GM18519 (cell line): ENCODE data around the gene KIF11.
"Not testable (repeated sequence)": the region's sequence is repeated elsewhere in the genome, so short reads cannot be mapped to it uniquely, and the experiment has no call there.

Experiments used
- ATAC-seq: cut with Tn5 transposase; IDR thresholded peaks from one replicate; pipeline ENCODE4 v1.9.1; 2021; ENCODE audit warnings: mild to moderate bottlenecking, moderate library complexity; ENCODE audit not compliant: unreplicated experiment, low FRiP score

The KIF11 gene

DNA sequence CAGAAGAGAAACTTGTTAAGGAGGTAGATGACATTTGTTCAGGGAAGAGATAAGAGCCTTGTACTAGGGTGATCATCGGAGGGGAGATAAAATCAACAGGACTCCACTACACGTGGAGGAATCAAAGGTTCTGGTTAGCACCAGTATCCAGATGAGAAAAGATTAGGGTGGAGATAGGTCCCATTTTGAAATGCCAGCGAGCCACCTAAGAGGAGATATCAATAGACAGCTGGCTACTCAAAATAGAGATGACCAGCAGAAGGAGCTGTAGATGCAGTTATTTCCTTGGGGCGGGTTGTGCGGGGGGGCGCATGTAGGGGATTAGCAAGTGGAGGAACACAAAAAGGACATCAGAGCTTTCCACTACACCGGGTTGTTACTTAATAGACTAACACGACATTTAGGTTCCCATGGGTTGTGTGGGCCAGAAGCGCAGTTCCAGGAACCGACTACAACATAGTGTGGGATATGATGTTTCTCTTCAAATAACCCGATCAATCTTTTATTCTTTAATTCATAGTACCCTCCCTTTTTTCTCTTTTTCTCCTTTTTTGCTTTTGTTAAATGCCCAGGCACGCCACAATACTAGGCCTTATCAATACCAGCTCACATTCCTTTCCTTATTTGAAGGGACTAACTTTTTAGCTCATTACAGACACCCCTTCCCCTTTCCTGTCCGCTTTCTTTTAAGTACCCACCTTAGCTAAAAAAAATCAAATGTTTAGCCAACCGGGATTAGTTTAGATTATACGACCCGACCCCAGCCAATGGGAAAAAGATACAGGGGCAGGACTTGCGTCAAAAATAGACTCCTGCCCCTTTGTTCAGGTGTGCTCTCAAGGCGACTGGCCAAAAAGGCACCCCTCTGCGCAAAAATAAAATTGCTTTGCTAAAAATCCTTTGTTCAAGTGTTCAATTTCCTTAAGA is 2.0 kb upstream of the KIF11 start:
- ATAC-seq: no peak

DNA sequence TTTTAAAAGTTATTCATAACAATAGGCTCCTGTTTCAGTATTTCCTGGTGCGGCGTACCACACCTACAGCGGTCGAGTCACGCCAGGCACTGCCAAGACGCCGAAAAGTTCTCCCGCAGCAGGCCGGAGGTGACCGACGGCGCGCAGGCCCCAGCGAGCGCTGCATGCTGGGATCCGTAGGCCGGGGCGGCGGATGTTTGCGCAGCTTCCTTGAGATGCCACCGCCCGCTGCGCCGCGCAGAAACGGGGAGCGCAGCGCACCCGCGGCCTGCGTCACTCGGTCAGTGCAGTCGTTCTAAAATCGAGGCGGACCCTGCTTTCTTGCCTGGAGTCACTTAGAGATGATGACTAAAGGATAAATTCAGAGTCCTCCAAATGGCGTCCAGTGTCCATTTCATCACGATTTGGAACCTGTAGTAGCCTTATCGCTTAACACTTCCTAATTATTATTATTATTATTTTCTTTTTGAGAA is 1.3 kb upstream of the KIF11 start:
- peak; percentile 64 for ATAC-seq

DNA sequence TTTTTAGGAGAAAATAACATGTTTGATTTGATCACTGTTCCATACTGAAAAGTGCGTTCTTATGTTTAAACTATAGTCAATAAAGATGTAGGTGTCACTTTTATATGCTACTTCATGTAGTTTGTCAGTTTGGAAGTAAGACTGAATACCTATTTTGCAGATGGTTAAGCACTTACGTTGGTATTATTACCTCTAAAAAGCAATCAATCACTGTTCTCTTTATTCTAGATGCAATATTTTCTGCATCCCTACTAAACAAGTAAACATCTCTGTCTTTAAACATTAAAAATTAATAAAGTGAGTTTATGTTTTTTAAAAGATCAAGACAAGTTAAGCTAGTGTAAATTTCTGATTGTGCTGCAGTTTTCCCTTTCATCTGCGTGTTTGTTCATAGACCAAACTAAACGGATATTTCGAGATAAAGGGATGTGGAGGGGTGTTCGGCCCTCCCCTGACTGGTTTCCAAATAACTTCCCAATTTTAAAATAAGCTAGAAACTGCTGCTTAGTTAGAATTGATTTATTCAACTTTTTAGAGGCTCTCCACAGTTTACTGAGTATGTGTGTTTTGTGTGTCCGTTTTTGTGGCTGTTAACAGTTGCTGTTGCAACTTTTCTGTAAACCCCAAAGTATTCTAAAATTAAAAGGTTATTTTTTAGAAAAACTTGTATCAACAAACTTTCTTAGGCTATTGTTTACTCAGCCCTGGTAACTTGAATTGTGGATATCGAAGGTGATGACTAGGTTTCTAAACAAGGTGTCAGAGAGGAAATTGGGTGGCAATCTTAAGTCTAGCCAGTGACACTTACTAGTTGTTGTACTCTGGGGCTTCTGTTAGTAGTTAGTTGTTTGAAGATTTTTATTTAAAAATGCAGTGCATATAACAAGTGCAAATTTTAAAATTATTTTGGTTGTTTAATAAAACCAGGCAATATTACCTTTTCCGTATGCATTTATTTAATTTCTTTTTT is 974 bp downstream of the KIF11 start:
- ATAC-seq: no peak

DNA sequence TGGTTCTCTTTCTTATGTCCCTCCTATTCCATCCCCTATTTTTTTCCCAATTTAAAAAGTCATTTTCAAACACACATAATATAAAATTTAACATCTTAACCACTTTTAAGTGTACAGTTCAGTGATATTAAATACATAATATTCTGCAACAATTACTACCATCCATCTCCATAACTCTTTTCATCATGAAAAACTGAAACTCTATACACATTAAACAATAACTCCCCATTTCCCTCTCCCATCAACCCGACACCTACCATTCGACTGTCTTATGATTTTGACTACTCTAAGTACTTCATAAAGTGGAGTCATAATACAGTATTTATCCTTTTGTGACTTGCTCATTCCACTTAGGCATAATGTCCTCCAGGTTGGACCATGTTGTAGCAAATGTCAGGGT is 2.6 kb downstream of the KIF11 start:
- ATAC-seq: no peak

DNA sequence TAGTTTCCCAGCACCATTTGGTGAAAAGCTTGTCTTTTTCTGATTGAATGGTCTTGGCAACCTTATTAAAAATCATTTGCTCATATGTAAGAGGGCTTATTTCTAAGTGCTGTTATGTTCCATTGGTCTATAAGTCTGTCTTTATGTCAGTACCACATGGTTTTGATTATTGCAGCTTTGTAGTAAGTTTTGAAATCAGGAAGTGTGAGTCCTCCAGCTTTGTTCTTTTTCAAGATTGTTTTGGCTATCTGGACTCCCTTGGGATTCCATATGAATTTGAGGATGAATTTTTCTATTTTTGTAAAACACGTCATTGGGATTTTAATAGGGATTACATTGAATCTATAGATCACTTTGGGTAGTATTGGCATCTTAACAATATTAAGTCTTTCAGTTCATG is 5.4 kb downstream of the KIF11 start:
- ATAC-seq: no peak

DNA sequence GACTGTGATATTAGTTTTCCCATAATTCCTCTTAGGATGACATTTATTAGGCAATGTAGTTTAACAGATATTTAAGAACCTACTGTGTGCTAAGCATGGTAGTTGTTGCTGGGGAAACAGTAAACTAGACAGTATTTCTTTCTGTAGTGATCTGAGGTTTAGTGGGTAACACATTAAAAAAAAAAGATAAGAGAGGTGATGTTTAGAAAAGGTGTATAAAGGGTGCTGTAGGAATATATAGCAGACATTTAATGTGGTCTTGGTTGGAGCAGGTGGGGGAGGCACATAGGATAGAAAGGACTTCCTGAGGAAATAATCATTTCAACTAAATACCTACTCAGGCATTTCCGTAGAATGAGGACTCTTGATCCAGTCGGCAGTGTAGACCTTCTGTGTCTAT is 11.9 kb downstream of the KIF11 start:
- no peak for ATAC-seq

DNA sequence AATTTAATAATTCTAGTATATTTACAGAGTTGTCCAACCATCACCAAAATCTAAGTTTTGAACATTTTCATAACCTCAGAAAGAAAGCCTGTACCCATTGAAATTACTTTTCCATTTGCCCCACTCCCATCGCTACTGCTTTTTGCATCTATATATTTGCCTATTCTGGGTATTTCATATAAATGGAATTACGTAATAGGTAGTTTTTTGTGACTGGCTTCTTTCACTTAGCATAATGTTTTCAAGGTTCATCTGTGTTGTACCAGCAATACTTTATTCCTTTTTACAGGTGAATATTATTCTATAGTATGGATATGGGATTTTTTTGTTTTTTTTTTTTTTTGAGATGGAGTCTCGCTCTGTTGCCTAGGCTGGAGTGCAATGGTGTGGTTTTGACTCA is 22.6 kb downstream of the KIF11 start:
- ATAC-seq: no peak

DNA sequence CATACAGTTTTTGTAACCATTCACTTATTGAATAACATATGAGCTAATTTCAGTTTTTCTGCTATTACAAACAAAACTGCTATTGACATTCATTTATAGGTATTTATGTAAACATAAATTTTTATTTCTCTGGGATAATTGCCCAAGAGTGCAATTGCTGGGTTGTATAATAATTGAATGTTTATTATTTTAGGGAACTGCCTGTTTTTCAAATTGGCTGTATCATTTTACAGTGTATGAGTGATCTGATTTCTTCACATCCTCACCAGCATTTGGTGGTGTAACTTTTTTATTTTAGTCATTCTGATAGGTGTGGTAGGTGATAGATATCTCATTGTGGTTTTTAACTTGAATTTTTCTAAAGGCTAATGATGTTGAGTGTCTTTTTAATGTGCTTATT is 26.4 kb downstream of the KIF11 start:
- ATAC-seq: no peak

DNA sequence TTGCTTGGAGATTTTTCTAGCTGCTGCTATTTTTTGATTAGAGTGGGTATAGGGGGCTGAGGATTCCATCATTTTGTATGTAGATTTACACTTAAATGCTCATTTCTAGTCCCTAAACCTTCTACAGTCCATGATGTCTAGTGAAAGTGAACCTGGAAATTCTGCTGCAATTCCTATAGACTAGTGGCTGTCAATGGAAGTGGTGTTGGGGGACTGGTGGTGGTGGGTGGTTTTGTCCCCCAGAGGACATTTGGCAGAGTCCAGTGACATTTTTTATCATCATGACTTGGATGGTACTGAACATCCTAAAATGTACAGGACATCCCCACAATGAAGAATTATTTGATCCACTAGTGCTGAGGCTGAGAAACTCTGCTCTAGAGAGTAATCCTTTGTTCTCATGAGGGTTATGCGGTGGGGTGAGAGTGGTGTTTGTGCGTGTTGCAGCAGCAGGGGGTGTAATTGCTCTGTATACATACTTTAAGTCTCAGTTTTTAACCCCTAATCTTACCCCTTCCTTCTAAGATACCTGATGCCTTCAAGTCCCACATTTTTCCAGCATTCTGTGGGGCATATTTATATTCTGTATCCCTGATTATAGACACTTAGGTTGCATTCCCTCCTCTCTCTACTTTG is 35.0 kb downstream of the KIF11 start:
- no peak for ATAC-seq

DNA sequence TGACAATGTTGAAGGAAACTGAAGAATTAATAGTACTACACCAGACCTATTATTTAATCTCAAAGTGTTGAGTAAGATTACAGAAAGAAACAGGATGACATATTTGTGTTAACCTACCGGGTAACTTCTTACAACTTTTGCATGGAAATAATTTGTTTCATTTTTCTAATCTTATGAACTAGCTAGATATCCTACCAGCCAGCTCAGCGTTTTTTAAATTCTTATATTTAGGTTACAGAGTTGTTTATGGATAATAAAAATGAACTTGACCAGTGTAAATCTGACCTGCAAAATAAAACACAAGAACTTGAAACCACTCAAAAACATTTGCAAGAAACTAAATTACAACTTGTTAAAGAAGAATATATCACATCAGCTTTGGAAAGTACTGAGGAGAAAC is 37.0 kb downstream of the KIF11 start:
- ATAC-seq: no peak

DNA sequence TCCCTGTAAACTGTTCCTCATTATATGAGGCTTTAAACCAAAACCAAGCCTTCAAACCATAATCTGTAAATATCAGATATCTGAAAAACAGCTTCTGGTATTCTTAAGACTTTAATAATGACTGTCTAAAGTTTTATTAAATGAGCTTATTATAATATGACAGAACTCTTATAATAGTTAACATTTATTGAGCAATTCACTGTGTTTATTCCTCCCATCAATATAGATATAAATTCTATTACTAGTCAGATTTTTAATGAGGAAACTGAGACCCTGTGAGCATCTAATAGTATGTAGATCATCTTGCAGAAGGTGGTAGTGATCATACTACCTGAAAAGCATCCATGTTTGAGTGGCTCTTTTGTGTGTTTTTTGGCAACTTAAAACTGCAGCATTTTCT is 45.1 kb downstream of the KIF11 start:
- ATAC-seq: no peak

DNA sequence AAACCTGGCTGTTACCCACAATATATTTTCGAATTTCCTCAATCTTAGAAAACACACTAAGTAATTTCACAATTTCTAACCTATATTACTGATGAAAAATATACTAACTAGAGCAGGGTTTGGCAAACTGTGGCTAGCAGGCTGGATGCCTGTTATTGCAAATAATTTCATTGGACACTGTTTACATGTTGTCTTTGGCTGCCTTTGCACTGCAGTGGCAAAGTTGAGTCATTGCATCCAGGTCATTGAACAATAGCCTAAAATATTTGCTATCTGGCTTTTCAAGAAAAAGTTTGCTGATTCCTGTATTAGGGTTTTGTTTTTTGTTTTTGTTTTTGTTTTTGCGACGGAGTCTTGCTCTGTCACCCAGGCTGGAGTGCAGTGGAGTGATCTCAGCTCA is 47.2 kb downstream of the KIF11 start:
- no peak for ATAC-seq

DNA sequence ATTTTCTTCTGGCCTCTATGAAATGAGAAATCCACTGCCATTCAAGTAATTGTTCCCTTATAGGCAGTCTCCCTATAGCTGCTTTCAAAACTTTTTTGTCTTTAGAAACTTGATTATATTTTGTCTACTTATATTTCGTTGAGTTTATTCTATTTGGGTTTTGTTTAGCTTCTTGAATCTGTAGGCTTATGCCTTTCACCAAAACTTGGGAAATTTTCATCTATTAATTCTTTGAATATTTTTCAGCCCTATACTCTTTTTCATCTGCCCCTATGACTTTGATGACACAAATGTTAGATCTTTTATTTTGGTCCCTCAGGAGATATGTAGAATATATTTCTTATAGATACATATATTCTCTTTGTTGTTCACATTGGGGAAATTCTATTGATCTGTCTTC is 48.6 kb downstream of the KIF11 start:
- no peak for ATAC-seq

DNA sequence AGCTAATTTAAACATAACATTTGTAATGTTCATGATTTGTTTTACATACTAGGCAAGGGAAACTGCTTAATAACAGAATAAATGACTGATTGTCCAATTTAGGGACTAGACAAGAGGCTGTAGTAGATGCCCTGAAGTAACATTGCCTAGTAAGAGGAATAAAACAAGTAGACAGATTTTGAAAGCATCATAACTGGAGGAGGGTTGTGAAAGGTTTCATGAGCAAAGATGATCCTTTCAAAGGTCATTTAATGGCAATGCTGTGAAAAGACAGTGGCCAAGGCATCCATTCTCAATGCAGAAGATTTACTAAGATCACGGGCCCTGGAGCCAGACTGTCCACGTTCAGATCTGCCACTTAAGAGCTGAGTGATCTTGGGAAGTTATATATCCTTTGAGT is 52.0 kb downstream of the KIF11 start:
- no peak for ATAC-seq

DNA sequence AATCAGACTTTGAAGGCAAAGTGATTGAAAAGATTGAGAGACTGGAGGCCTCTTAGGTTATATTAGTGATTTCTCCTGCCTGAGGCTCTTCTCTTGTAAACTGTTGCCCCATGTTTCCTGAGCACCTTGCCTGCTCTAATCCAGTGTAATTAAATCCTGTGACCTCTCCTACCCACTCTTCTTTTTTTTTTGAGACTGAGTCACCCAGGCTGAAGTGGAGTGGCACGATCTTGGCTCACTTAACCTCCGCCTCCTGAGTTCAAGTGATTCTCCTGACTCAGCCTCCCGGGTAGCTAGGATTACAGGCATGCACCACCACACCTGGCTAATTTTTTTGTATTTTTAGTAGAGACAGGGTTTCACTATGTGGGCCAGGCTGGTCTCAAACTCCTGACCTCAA is 57.9 kb downstream of the KIF11 start:
- ATAC-seq: not testable (repeated sequence)

DNA sequence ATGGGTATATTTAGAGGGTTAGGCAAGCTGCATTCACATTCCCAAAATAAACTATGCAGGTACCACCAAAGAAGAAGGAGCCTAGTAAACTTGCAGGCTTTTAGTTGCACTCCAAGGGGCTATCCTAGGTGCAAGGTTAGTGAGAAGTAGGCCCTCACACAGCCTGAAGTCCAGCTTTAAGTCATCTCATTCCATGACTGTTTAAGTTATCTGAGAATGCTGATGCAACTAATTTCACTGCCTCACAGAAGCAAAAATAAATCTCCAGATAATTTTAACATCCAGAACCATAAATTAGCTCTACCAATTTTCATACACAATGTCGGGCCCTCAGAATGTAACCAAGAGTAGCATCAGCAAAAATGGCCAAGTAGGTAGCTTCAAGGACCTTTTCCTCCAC is 62.5 kb downstream of the KIF11 start:
- no peak for ATAC-seq

DNA sequence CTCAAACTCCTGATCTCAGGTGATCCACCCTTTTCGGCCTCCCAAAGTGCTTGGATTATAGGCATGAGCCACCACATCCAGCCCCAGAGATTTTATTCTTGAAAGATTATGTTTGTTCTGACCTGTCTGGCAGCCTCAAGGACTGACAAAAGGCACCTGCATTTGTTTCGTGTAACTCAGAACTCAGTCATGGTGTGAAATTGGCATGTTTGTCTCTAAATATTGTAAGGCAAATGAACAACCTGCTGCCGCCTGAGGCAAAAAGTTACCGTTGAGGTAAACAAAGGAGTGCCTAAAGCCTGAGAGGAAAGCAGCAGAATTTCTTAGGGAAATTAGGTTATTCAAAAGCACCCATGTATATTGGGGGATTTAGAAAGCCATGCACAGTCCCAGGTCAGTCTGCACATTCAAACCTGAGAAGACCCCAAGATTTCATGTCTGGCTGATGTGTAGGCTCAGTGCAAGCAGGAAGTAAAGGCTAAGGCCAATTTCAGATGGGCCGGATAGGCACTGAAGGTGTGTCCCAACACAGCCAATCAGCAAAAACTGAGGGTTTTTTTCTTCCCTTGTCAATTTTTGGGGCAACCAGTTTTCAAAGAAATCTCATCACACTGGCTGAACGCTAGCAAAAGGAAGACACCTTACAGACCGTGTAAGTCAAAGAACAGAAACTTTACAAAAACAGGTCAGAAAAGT is 63.5 kb downstream of the KIF11 start:
- no peak for ATAC-seq

DNA sequence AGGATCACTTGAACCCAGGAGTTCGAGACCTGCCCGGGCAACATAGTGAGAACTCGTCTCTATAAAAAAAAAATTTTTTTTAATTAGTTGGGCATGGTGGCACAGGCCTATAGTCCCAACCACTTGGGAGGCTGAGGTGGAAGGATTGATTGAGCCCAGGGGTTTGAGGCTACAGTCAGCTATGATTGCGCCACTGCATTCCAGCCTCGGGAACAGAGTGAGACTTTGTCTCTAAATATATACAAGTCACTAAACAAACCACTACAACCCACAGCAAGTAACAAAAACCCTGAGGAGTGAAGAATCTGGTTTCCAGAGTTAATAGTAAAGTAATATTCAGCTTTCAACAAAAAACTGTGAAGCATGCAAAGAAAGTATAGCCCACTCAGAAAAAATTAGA is 64.1 kb downstream of the KIF11 start:
- no peak for ATAC-seq

DNA sequence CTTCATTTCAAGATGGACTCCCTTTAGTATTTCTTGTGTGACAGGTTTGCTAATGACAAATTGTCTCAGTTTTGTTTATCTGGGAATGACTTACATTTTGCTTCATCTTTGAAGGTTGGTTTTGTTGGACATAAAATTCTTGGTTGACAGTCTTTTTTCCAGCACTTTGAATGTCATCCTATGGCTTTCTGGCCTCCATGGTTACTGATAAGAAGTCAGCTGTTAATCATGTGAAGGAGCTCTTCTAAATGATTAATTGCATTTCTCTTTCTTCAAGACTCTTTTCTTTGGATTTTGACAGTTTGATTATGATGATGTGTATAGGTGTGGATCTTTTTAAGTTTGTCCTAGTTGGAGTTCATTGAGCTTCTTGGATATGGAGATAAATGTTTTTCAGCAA is 69.9 kb downstream of the KIF11 start:
- ATAC-seq: no peak

DNA sequence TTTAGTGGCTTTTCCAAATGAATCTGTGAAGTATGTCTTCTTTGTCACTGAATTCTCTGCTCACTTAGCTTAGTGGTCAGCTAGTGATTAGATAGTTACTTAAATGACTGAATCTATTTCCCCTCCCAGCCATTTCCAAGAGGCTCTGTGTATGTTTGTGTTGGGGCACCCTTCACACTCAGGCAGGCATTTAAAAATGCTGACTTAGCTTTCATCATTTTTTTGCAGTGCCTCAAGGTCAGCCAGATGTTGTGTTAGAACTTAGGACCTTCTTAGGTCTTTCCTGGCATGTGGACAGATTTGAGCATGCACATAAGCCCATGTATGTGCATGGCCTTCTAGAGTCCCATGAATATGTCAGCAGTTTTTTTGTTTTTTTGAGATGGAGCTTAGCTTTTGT is 71.4 kb downstream of the KIF11 start:
- ATAC-seq: no peak
